GM18502 (cell line): ENCODE measurements around the gene NEK7.

Experiments used
- ATAC-seq: cut with Tn5 transposase; IDR thresholded peaks from one replicate; pipeline ENCODE4 v1.9.1; 2021; ENCODE audit warnings: mild to moderate bottlenecking; ENCODE audit not compliant: unreplicated experiment, poor library complexity

Gene NEK7

GRCh38 chr1:198245379-198245778 is 88.6 kb downstream of the NEK7 start:
- no peak for ATAC-seq

GRCh38 chr1:198246337-198246736 is 89.5 kb downstream of the NEK7 start:
- ATAC-seq = no peak

GRCh38 chr1:198253259-198253658 is 96.5 kb downstream of the NEK7 start:
- peak; percentile 85 for ATAC-seq

GRCh38 chr1:198253668-198254067 is 96.9 kb downstream of the NEK7 start:
- peak; percentile 98 for ATAC-seq

DNA sequence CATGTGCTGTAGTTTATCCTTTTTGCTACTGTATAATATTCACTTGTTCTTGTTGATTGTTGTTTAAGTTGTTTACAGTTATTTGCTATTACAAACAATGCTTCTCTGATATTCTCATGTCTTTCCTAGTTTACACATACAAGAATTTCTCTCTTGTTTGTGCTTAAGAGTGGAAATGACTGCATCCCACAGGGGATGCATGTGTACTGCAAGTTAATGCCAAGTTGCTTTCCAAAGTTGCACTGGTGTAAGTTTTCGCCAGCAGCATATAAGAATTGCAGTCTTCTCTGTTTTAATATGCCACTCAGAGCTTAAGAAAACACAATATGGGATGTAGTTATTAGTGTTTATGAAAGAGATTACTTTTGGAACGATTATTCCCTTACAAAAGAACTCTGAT is 97.7 kb downstream of the NEK7 start:
- no peak for ATAC-seq

GRCh38 chr1:198254948-198255347 is 98.2 kb downstream of the NEK7 start:
- no peak for ATAC-seq

DNA sequence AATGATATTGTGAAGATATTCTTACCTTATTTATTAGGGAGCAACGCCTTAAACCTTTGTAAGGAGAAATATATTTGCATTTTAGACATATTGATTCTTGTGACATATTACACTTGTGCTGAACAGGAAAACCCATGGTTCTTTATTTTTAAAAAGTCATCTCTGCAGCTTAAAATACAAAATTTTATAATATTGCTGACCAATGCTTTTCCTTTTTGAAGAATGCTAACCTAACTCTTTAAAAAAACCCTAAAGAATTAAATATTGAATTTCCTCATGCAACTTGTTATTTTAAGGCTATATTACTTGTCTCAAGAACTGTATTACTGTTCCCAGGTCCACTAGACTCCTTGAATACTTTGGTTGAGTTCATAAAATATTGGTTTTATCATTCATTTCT is 99.0 kb downstream of the NEK7 start:
- ATAC-seq = no peak

GRCh38 chr1:198258491-198258890 is 101.7 kb downstream of the NEK7 start:
- ATAC-seq = peak; percentile 64

DNA sequence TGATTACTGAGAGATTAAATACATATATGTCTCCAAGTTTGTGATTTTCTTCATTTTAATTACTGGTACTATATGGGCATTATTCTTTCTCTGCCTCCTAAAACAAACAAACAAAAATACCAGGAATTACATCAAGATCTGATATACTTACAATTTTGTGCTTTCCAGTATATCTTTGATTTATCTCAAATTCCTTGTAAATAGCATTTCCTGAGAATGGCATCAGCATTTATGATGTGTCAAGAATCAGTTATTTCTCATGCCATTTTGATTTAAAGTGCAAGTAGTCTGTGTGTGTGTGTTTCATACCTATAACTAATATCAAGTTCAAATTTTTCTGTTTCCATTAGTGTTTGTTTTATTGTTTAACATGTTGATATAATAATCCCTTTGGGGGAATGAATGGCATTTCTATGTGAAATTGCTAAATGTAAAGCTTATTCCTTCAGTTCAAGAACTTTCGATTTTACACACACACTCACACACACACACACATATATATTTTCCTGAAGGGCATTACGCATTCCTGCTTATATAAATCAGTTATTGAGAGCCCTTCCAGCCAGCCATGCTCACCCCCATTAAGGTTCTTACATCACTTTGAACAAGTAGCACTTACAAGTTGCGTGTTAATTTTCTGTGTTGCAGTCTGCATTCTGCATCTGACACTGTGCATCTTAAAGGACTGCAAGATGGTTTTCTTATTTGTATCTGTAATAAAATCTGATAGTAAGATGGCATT is 102.7 kb downstream of the NEK7 start:
- no peak for ATAC-seq

GRCh38 chr1:198261886-198262285 is 105.1 kb downstream of the NEK7 start:
- no peak for ATAC-seq

- no peak for ATAC-seq
Measured at GRCh38 chr1:198263186-198263585, 106.4 kb downstream of the NEK7 start.

GRCh38 chr1:198264282-198264681 is 107.5 kb downstream of the NEK7 start:
- ATAC-seq = no peak

DNA sequence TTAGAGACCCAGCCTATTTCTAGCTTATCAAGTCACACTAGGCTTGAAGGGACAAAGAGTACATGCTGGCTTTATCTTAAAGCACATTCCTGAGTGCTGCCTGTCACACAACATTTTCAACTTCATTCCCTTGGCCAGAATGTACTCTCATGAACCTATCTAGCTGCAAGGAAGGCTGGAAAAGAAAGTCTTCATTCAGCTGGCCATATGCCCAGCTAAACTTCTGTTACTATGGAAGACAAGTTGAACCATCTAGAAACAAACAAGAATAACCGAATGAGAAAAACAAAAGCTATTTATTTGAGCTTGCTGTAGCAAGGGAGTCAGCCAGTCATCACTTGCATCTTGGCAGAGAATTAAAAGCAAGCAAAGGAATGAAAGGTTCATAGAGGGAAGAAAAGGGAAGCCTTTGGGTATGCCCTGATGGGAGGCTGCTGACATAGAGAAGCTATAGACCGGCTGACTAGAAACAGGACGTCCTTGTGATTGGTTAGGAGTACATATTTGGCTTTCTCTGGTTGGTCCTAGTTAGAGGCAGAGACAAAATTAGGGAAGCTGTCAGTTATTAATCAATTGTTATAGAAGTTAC is 108.4 kb downstream of the NEK7 start:
- ATAC-seq = no peak

GRCh38 chr1:198267056-198267455 is 110.3 kb downstream of the NEK7 start:
- ATAC-seq = no peak

- no peak for ATAC-seq
Measured at GRCh38 chr1:198267921-198268320, 111.1 kb downstream of the NEK7 start.

- no peak for ATAC-seq
Measured at GRCh38 chr1:198268784-198269645, 112.2 kb downstream of the NEK7 start.

- ATAC-seq = no peak
Measured at GRCh38 chr1:198269646-198269940, 112.8 kb downstream of the NEK7 start.

DNA sequence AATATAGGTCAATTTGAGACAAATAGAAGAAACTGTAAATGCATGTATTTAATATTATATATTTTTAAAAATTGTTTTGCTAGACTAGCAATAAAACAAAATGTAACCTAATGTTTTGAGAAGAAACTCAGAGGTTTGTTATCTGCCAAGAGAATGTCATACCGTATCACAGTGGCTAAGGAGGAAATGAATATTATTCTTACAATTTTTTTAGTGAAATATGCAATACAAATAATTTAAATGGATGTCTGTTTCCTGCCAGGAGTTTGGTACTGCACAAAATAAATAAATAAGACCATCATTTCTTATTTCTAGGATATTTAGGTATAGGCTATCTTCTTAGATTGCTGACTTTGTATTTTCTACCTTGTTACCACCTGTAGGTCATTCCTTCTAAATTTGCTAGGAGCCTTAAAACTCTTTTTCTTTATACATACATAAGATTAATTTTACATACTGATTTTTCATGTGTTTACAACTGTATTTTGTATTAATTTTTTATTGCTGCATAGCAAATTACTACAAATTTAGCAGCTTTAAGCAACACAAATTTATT is 113.6 kb downstream of the NEK7 start:
- ATAC-seq = no peak

DNA sequence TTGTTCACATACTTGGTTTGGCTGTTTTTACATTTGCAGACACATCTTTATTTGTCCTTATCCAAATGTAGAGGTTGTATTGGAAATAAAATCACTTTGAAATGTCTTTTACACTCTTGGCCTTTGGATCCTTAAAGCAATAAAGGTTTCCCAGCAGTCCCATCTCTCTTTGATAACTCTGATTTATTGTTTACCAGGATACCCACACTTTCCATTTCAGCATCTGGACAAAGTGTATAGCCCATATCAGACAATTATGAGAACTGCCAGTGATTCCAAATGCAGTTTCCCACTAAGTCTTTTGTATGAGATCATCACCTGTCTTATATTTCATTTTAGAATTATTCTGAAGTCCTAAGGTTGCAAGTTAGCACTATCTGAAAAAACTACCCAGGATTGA is 114.7 kb downstream of the NEK7 start:
- no peak for ATAC-seq

- ATAC-seq = no peak
Measured at GRCh38 chr1:198272492-198272891, 115.7 kb downstream of the NEK7 start.

GRCh38 chr1:198273748-198274295 is 117.0 kb downstream of the NEK7 start:
- no peak for ATAC-seq
